ENCODE results near the gene NLK. TPM values are rescaled to one million over a fixed set of nuclear protein-coding genes. Genes with fewer than 3 reads are reported as not detected.
A peak's percentile ranks its signal among the peaks of the same experiment; 100 is the strongest.

Gene NLK
- total and polyA plus RNA-seq, 2 donors (not counting 3 experiments of a cell fraction or from before 2014, with no cell fraction given), result 23.8 to 34.2 TPM

DNA sequence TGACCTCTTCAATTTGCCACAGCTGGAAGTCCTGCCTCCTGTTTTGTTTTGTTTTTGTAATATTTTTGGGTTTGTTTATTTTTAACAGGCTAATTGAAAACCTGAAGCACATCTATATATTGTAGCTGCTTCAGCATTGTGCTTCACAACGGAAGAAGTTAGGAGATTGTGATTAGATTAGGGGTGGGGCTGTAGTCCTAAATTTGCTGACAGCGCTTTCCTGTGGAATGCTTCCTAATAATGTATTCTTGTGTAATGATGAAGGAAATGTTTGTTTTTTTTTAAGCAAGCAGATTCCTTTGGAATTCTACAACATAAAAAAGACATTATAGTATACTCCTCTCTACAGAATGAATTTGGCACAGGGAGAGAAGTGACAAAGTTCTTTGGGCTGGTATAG lies 70.1 kb downstream of the NLK start:
- Histone ChIP-seq H3K4me2 (ENCODE audit: insufficient read depth, low read length) (peak overlapping the region; percentile 69), H3K4me3 (replicated peaks in 1 of 3; ENCODE audit: insufficient read depth in 1 of 3, low read depth in 1 of 3, low read length in 3 of 3) (no peak overlapping the region), H3K36me3 (ENCODE audit: control insufficient read depth in 2 of 2, extremely low read depth in 1 of 2, insufficient read depth in 2 of 2, low read length in 2 of 2) (no peaks in the 10 kb centered on the region), H4K20me1 (replicated peaks; ENCODE audit: control insufficient read depth, extremely low read depth, insufficient read depth, low read length) (peaks cover 4% of the 10 kb centered on the region), H3K79me2 (ENCODE audit: control insufficient read depth, insufficient read depth, low read length) (peaks cover 33% of the 10 kb centered on the region), H3K9me3 (replicated peaks; ENCODE audit: control insufficient read depth, insufficient read depth, low read length) (no peaks in the 10 kb centered on the region), H3K27me3 (ENCODE audit: control insufficient read depth in 2 of 2, insufficient read depth in 2 of 2, low read length in 2 of 2) (no peaks in the 10 kb centered on the region), H3K9me1 (replicated peaks; ENCODE audit: control insufficient read depth, extremely low read depth, insufficient read depth, low read length) (no peaks in the 10 kb centered on the region), H2AFZ (ENCODE audit: low read depth, low read length) (no peak overlapping the region), H3K4me1 (ENCODE audit: control insufficient read depth, extremely low read depth, insufficient read depth, low read length) (peaks cover 21% of the 10 kb centered on the region), H3K27ac (ENCODE audit: insufficient read depth, low read depth, low read length) (peak overlapping the region; percentile 13), H3K9ac (replicated peaks; ENCODE audit: extremely low read depth, insufficient read depth, low read length) (peak overlapping the region; percentile 13)
- peak; percentile 52 for TF ChIP-seq GATA2 (IDR thresholded peaks at IDR 0.05; ENCODE audit: insufficient read depth, insufficient read length, low read depth, low read length)
- no peak for TF ChIP-seq POLR2A (IDR thresholded peaks at IDR 0.05; ENCODE audit: low read depth, low read length)
- DNase-seq (ENCODE audit: low read depth, low spot score) (peak; percentile 62), FAIRE-seq (no peak)
- ChIA-PET POLR2A (no interaction called here), CTCF (interaction anchor here (0.9 to 2.5 kb wide), 8 partner anchors 9 to 82 kb away, joined by 3 to 16 read pairs (median 6); no protein-coding TSS in a partner anchor)
- intact Hi-C loops (cut with micrococcal nuclease) (no loop called here), dilution Hi-C loops (cut with MboI; ENCODE audit: extremely low pct_ligation_motif_present, low sequenced_read_pairs) (no loop called here)
- BruUV-seq (replicated peaks), result no TSS peak

DNA sequence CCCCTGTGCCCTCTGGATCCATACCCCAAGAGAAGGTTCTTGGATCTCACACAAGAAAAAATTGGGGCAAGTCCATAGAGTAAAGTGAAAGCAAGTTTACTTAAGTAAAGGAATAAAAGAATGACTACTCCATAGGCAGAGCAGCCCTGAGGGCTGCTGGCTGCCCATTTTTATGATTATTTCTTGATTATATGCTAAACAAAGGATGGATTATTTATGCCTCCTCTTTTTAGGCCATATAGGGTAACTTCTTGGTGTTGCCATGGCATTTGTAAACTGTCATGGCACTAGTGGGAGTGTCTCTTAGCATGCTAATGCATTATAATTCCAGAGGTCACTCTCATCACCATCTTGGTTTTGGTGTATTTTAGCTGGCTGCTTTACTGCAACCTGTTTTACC lies 70.8 kb downstream of the NLK start:
- dilution Hi-C loops (cut with MboI; ENCODE audit: extremely low pct_ligation_motif_present, low sequenced_read_pairs) (no loop called here), intact Hi-C loops (cut with micrococcal nuclease) (no loop called here)
- DNase-seq (ENCODE audit: low read depth, low spot score) (no peak), FAIRE-seq (no peak)
- peak overlapping the region; percentile 69 for H3K4me2 ChIP-seq (ENCODE audit: insufficient read depth, low read length)
- H3K27me3 ChIP-seq (ENCODE audit: control insufficient read depth in 2 of 2, insufficient read depth in 2 of 2, low read length in 2 of 2), result no peaks in the 10 kb centered on the region
- no peak overlapping the region for H3K27ac ChIP-seq (ENCODE audit: insufficient read depth, low read depth, low read length)
- peaks cover 21% of the 10 kb centered on the region for H3K4me1 ChIP-seq (ENCODE audit: control insufficient read depth, extremely low read depth, insufficient read depth, low read length)
- H3K4me3 ChIP-seq (replicated peaks in 1 of 3; ENCODE audit: insufficient read depth in 1 of 3, low read depth in 1 of 3, low read length in 3 of 3), result no peak overlapping the region
- peaks cover 35% of the 10 kb centered on the region for H3K79me2 ChIP-seq (ENCODE audit: control insufficient read depth, insufficient read depth, low read length)
- no peak overlapping the region for H2AFZ ChIP-seq (ENCODE audit: low read depth, low read length)
- BruUV-seq (replicated peaks), result no TSS peak
- CTCF ChIA-PET, result interaction anchor here (2.5 kb wide), 1 partner anchor 12 kb away, joined by 16 read pairs; no protein-coding TSS in a partner anchor
- TF ChIP-seq MAX (IDR thresholded peaks at IDR 0.05; ENCODE audit: insufficient read depth, insufficient read length) (no peak), EZH2 (IDR thresholded peaks at IDR 0.05; ENCODE audit: borderline replicate concordance, low read depth, low read length, severe bottlenecking) (no peak), CTCF (IDR thresholded peaks at IDR 0.05; ENCODE audit: extremely low read depth in 1 of 2, insufficient read depth in 1 of 2, low read depth in 1 of 2, low read length in 2 of 2) (no peak), GATA2 (IDR thresholded peaks at IDR 0.05; ENCODE audit: insufficient read depth, insufficient read length, low read depth, low read length) (no peak), JUN (IDR thresholded peaks at IDR 0.05; ENCODE audit: borderline replicate concordance, insufficient read depth, insufficient read length, low read depth) (no peak), FOS (IDR thresholded peaks at IDR 0.05; ENCODE audit: borderline replicate concordance, insufficient read depth, low read length) (no peak), MYC (IDR thresholded peaks at IDR 0.05; ENCODE audit: low read depth, low read length) (no peak), POLR2A (IDR thresholded peaks at IDR 0.05; ENCODE audit: low read depth, low read length) (no peak), POLR2AphosphoS5 (IDR thresholded peaks at IDR 0.05; ENCODE audit: insufficient read depth, low read depth, low read length) (no peak)
- POLR2A ChIA-PET, result no interaction called here
- peaks cover 4% of the 10 kb centered on the region for H4K20me1 ChIP-seq (replicated peaks; ENCODE audit: control insufficient read depth, extremely low read depth, insufficient read depth, low read length)
- H3K9ac ChIP-seq (replicated peaks; ENCODE audit: extremely low read depth, insufficient read depth, low read length), result no peak overlapping the region
- H3K9me3 ChIP-seq (replicated peaks; ENCODE audit: control insufficient read depth, insufficient read depth, low read length), result no peaks in the 10 kb centered on the region
- no peaks in the 10 kb centered on the region for H3K36me3 ChIP-seq (ENCODE audit: control insufficient read depth in 2 of 2, extremely low read depth in 1 of 2, insufficient read depth in 2 of 2, low read length in 2 of 2)
- no peaks in the 10 kb centered on the region for H3K9me1 ChIP-seq (replicated peaks; ENCODE audit: control insufficient read depth, extremely low read depth, insufficient read depth, low read length)

Data from endothelial cell of umbilical vein (primary cell).